GM19099 (cell line): ENCODE measurements around the gene PHF3.

Experiments used
- POLR2A ChIP-seq: IDR thresholded peaks from 3 replicates; pipeline ENCODE4 v1.6.1; 2011; ENCODE audit warnings: low read depth; ENCODE audit not compliant: insufficient read length; ENCODE audit errors: extremely low read depth

PHF3 gene

DNA sequence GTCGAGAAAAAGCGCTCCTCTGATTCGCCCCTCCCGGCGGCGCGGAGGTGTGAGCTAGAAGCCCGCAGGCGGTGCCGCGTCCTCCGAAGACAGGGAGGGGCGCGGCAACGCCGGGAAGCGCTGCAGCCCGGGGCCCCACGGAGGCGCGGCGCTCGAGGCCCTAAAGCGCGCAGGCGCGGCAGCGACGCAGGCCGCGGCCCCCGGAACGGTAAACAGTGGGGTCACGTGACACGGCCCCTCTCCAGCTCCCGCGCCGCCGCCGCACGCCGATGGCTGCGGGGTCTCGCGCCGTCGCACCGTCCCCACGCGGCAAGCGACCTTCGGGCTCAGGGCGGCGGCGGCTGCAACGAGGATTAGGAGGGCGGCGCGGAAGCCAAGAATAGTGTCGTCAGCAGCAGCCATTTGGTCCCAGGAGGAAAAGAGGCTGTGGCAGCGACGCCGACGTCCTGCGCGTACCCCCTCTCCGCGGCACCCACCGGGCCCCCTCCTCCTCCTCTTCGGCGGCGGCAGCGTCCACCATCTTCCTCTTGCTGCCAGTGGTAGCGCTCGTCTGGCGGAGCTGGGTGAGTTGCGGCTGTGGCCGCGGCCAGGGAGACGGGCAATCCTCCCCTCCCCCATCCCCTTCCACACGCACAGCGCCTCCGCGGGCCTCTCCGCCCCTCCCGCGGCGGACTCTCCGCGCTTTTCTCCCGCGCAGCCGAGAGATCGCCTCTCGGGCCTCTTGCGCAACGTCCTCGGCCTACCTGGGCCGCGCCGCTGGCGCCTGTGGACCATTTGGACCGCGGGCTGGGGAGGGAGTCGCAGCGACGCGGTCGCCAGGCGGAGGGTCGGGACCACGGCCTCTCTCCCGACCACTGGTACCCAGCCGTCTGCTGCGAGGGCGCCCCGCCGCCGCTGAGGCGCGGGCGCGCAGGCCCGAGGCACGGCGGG, at the start of gene PHF3:
Gene PHF3, plus strand, starts transcription at position 215 of the 930 bp plus-strand sequence. CDS start 10,750 bp downstream, outside the sequence.
- peak; percentile 77 for TF ChIP-seq POLR2A

GRCh38 chr6:63589952-63590411, 45.6 kb upstream of the PHF3 start:
- TF ChIP-seq POLR2A, result no peak

- TF ChIP-seq POLR2A, result no peak
These were observed 42.7 kb upstream of the PHF3 start for GRCh38 chr6:63592886-63593285.

- TF ChIP-seq POLR2A, result no peak
These were observed 38.2 kb upstream of the PHF3 start for GRCh38 chr6:63597141-63598048.

GRCh38 chr6:63598049-63599036, 37.3 kb upstream of the PHF3 start:
- TF ChIP-seq POLR2A, result no peak

DNA sequence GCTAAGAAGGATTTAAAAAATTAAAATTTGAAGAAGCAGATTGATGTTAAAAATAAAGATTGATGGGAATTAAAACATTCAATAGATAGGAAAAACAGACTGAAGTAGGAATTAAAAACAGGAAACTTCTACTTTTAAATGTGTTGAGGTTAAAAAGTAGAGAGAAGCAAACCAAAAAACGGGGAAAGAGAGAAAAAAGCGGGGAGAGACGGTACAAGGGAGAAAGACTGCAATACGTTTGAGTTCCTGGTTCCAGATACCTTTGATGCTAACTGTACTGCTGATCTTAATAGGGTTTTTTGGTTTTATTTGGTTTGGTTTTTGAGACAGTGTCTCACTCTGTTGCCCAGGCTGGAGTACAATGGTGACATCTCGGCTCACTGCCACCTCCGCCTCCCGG, 36.4 kb upstream of the PHF3 start:
- no peak for TF ChIP-seq POLR2A

GRCh38 chr6:63600136-63600535, 35.5 kb upstream of the PHF3 start:
- TF ChIP-seq POLR2A, result no peak

GRCh38 chr6:63609231-63609630, 26.4 kb upstream of the PHF3 start:
- TF ChIP-seq POLR2A, result no peak

DNA sequence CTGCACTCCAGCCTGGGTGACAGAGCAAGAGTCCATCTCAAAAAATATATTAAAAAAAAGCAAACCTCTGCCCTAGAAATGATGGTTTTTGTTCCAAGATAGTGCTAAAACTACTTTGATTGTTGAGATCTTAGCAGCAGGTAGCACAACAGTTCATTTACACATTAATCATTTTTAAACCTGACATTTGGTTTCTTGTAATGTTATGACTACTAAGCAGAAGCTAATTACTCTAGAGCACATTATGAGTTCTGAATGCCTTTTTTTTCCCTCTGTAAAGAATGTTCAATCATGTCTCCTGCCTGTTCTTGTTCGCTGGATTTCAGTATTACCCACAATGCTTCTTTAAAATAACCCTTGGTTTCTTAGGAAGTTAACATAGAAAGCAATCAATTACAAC, 24.7 kb upstream of the PHF3 start:
- no peak for TF ChIP-seq POLR2A

GRCh38 chr6:63611560-63611959, 24.0 kb upstream of the PHF3 start:
- TF ChIP-seq POLR2A, result no peak

DNA sequence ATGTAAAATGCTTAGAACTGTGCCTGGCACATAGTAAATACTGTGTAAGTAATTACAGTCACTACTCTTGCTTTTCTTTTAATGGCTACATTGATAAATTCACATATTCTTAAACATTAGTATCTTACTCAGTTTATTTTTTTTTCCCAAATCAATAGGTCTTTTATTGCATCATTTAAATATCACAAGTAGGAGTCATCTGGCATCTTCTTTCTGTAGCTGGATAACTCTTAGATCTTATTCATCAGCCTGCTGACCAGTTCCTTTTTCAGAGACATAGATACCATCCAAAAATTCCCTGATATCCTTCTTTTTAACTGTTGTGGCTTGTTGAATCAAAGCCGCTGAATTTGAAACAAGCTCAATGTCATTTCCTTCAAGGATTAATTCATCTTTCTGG, 20.0 kb upstream of the PHF3 start:
- no peak for TF ChIP-seq POLR2A

GRCh38 chr6:63624091-63624490, 11.5 kb upstream of the PHF3 start:
- no peak for TF ChIP-seq POLR2A

GRCh38 chr6:63630466-63630865, 5.1 kb upstream of the PHF3 start:
- no peak for TF ChIP-seq POLR2A

DNA sequence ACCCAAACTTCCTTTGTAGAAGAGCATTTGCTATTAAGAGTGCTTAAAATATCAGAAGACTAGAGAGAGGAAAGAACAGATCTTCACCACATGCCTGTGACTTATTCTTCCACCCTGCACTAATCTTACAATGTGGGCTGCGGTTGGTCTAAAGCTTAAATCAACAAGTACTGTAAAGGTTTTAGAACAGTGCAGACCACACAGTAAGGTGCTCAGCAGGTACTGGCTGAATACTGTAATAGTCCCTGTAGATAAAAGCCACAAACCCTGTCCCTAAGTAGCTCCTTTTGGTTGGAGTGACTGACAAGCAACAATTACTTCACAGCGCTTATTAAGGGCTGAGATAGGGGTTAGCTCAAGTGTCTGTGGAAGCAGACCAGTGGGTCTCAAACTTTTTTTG, 972 bp upstream of the PHF3 start:
- no peak for TF ChIP-seq POLR2A
